Measurements from ENCODE around the gene KCNJ16. TPM values are rescaled to one million over a fixed set of nuclear protein-coding genes. Genes with fewer than 3 reads are reported as not detected.

The KCNJ16 gene
- not detected in 2 replicates for total RNA-seq

- no peaks in the 10 kb centered on the region for H3K27me3 ChIP-seq (ENCODE audit: insufficient read depth, low read length)
- H3K36me3 ChIP-seq (ENCODE audit: insufficient read depth, low read length), result no peaks in the 10 kb centered on the region
- no peaks in the 10 kb centered on the region for H3K4me1 ChIP-seq (ENCODE audit: insufficient read depth, low read length)
- TF ChIP-seq, protein P1, sequence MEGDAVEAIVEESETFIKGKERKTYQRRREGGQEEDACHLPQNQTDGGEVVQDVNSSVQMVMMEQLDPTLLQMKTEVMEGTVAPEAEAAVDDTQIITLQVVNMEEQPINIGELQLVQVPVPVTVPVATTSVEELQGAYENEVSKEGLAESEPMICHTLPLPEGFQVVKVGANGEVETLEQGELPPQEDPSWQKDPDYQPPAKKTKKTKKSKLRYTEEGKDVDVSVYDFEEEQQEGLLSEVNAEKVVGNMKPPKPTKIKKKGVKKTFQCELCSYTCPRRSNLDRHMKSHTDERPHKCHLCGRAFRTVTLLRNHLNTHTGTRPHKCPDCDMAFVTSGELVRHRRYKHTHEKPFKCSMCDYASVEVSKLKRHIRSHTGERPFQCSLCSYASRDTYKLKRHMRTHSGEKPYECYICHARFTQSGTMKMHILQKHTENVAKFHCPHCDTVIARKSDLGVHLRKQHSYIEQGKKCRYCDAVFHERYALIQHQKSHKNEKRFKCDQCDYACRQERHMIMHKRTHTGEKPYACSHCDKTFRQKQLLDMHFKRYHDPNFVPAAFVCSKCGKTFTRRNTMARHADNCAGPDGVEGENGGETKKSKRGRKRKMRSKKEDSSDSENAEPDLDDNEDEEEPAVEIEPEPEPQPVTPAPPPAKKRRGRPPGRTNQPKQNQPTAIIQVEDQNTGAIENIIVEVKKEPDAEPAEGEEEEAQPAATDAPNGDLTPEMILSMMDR (IDR thresholded peaks at IDR 0.05; ENCODE audit: extremely low read depth, low read depth, low read length), result no peak
- no peak for DNase-seq (ENCODE audit: insufficient read length, low spot score, missing footprints)
- H3K4me3 ChIP-seq (ENCODE audit: insufficient read depth, low read length), result no peak within 1 kb of the TSS
- H2AFZ ChIP-seq (ENCODE audit: low read length), result no peak within 1 kb of the TSS
- no peak within 1 kb of the TSS for H3K27ac ChIP-seq (ENCODE audit: low read depth, low read length)
- no peaks in the 10 kb centered on the region for H3K79me2 ChIP-seq (ENCODE audit: insufficient read depth, low read length)
- no peaks in the 10 kb centered on the region for H4K20me1 ChIP-seq (ENCODE audit: insufficient read depth, low read length)
- no peaks in the 10 kb centered on the region for H3K9me3 ChIP-seq (ENCODE audit: low read depth, low read length)
- H3K4me2 ChIP-seq (ENCODE audit: insufficient read depth, low read length), result no peak within 1 kb of the TSS
Observed at GRCh38 chr17:70074956-70075355, at the start of gene KCNJ16. TSS of gene KCNJ16 (plus strand) at chr17:70075225. CDS start at chr17:70132088, 56,863 bp downstream.

DNA sequence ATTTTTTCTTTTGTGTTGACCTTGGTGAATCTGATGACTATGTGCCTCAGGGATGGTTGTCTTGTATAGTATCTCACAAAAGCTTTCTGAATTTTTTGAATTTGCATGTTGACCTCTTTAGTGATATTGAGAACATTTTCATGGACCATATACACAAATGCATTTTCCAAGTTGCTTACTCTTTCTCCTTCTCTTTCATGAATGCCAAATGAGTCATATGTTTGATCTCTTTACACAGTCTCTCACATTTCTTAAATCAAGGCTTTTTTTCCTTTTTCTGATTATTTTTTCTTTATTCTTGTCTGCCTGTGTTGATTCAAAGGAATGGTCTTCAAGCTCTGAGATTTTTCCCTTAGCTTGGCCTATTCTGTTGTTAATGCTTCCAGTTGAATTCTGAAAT lies 46.6 kb upstream of the KCNJ16 start:
- no peaks in the 10 kb centered on the region for H3K4me1 ChIP-seq (ENCODE audit: insufficient read depth, low read length)
- TF ChIP-seq, protein P1 (IDR thresholded peaks at IDR 0.05; ENCODE audit: extremely low read depth, low read depth, low read length), result no peak
- no peak overlapping the region for H3K4me2 ChIP-seq (ENCODE audit: insufficient read depth, low read length)
- no peaks in the 10 kb centered on the region for H3K9me3 ChIP-seq (ENCODE audit: low read depth, low read length)
- no peak overlapping the region for H3K4me3 ChIP-seq (ENCODE audit: insufficient read depth, low read length)
- H3K36me3 ChIP-seq (ENCODE audit: insufficient read depth, low read length), result no peaks in the 10 kb centered on the region
- DNase-seq (ENCODE audit: insufficient read length, low spot score, missing footprints), result no peak
- H3K27me3 ChIP-seq (ENCODE audit: insufficient read depth, low read length), result no peaks in the 10 kb centered on the region
- no peaks in the 10 kb centered on the region for H4K20me1 ChIP-seq (ENCODE audit: insufficient read depth, low read length)
- H3K79me2 ChIP-seq (ENCODE audit: insufficient read depth, low read length), result no peaks in the 10 kb centered on the region
- H3K27ac ChIP-seq (ENCODE audit: low read depth, low read length), result no peak overlapping the region
- no peak overlapping the region for H2AFZ ChIP-seq (ENCODE audit: low read length)

- Histone ChIP-seq H3K9me3 (ENCODE audit: low read depth, low read length) (no peaks in the 10 kb centered on the region), H3K4me2 (ENCODE audit: insufficient read depth, low read length) (no peak overlapping the region), H3K4me3 (ENCODE audit: insufficient read depth, low read length) (no peak overlapping the region), H3K4me1 (ENCODE audit: insufficient read depth, low read length) (no peaks in the 10 kb centered on the region), H2AFZ (ENCODE audit: low read length) (no peak overlapping the region), H3K27ac (ENCODE audit: low read depth, low read length) (no peak overlapping the region), H3K27me3 (ENCODE audit: insufficient read depth, low read length) (no peaks in the 10 kb centered on the region), H3K36me3 (ENCODE audit: insufficient read depth, low read length) (no peaks in the 10 kb centered on the region), H3K79me2 (ENCODE audit: insufficient read depth, low read length) (no peaks in the 10 kb centered on the region), H4K20me1 (ENCODE audit: insufficient read depth, low read length) (no peaks in the 10 kb centered on the region)
- TF ChIP-seq, protein P1 (IDR thresholded peaks at IDR 0.05; ENCODE audit: extremely low read depth, low read depth, low read length), result no peak
- no peak for DNase-seq (ENCODE audit: insufficient read length, low spot score, missing footprints)
Observed at GRCh38 chr17:70028978-70029767, 45.9 kb upstream of the KCNJ16 start.

DNA sequence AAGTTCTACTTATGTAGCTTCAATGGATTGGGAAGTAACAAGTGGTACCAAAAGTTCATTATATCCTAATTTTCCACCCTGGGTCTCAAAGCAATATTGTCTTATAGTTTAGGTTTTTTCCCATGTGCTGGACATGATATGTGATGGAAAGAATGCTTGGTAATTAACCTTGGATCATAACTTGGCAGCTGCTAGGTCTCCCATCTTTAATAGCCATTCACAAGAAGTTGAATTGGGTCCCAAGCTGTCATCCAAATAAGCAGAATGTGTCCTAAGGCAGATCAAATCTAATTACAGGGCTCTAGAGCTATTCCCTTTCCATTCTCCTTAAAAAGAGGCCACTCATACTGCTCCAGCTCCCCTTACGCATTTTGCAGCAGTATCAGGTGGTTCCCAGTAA lies 44.7 kb upstream of the KCNJ16 start:
- Histone ChIP-seq H3K36me3 (ENCODE audit: insufficient read depth, low read length) (no peaks in the 10 kb centered on the region), H3K9me3 (ENCODE audit: low read depth, low read length) (no peaks in the 10 kb centered on the region), H3K27me3 (ENCODE audit: insufficient read depth, low read length) (no peaks in the 10 kb centered on the region), H3K79me2 (ENCODE audit: insufficient read depth, low read length) (no peaks in the 10 kb centered on the region), H4K20me1 (ENCODE audit: insufficient read depth, low read length) (no peaks in the 10 kb centered on the region), H3K4me2 (ENCODE audit: insufficient read depth, low read length) (no peak overlapping the region), H3K4me3 (ENCODE audit: insufficient read depth, low read length) (no peak overlapping the region), H3K27ac (ENCODE audit: low read depth, low read length) (no peak overlapping the region), H2AFZ (ENCODE audit: low read length) (no peak overlapping the region), H3K4me1 (ENCODE audit: insufficient read depth, low read length) (no peaks in the 10 kb centered on the region)
- TF ChIP-seq, protein P1 (IDR thresholded peaks at IDR 0.05; ENCODE audit: extremely low read depth, low read depth, low read length), result no peak
- DNase-seq (ENCODE audit: insufficient read length, low spot score, missing footprints), result no peak

Data from osteoblast (primary cell).